Loucy (cell line): Measurements from ENCODE around the gene GYG2.
"Not testable (repeated sequence)": the region's sequence is repeated elsewhere in the genome, so short reads cannot be mapped to it uniquely, and the experiment has no call there.

Experiments
- H2AFZ ChIP-seq: fragments of 200-600 bp; sonication (generic); 2 replicates; pipeline ENCODE4 v1.6.0; 2016; ENCODE audit warnings: antibody characterized with exemption, mild to moderate bottlenecking, low read length, moderate library complexity
- H3F3A ChIP-seq: fragments of 200-600 bp; 2 replicates; pipeline ENCODE4 v1.6.0; 2016; ENCODE audit warnings: antibody characterized with exemption, low read depth, mild to moderate bottlenecking
- H3K27me3 ChIP-seq: fragments of 200-600 bp; sonication (generic); 2 replicates; pipeline ENCODE4 v1.6.1; 2014; ENCODE audit warnings: low read length, mild to moderate bottlenecking; ENCODE audit not compliant: insufficient read depth, poor library complexity, severe bottlenecking
- H3K36me3 ChIP-seq: fragments of 200-600 bp; sonication (generic); 2 replicates; pipeline ENCODE4 v1.6.1; 2016; ENCODE audit warnings: low read length; ENCODE audit not compliant: insufficient read depth
- H3K4me1 ChIP-seq: fragments of 200-600 bp; sonication (generic); 2 replicates; pipeline ENCODE4 v1.5.1; 2014; ENCODE audit warnings: low read length, mild to moderate bottlenecking; ENCODE audit not compliant: insufficient read depth, poor library complexity, severe bottlenecking
- H3K4me2 ChIP-seq: fragments of 200-600 bp; sonication (generic); 2 replicates; pipeline ENCODE4 v1.6.0; 2014; ENCODE audit warnings: antibody characterized with exemption, low read length, low read depth, mild to moderate bottlenecking; ENCODE audit not compliant: poor library complexity, severe bottlenecking
- H3K4me3 ChIP-seq: fragments of 200-600 bp; sonication (generic); 2 replicates; pipeline ENCODE4 v1.5.1; 2014; ENCODE audit warnings: low read length, mild to moderate bottlenecking, mixed read lengths; ENCODE audit not compliant: poor library complexity, severe bottlenecking
- H3K79me2 ChIP-seq: fragments of 200-600 bp; sonication (generic); 2 replicates; pipeline ENCODE4 v1.6.1; 2014; ENCODE audit warnings: low read length; ENCODE audit not compliant: insufficient read depth
- H3K9ac ChIP-seq: fragments of 200-600 bp; sonication (generic); 2 replicates; pipeline ENCODE4 v1.6.0; 2014; ENCODE audit warnings: mild to moderate bottlenecking, low read depth, low read length, moderate library complexity; ENCODE audit not compliant: poor library complexity, severe bottlenecking
- H3K9me2 ChIP-seq: fragments of 200-600 bp; sonication (generic); replicated peaks from 2 replicates; pipeline ENCODE4 v1.6.1; 2016; ENCODE audit warnings: low read depth, low read length, mixed read lengths
- H3K9me3 ChIP-seq: fragments of 200-600 bp; sonication (generic); 2 replicates; pipeline ENCODE4 v1.6.1; 2014; ENCODE audit warnings: mild to moderate bottlenecking, antibody characterized with exemption, low read length, low read depth; ENCODE audit not compliant: insufficient read depth
- H4K20me1 ChIP-seq: fragments of 200-600 bp; sonication (generic); 2 replicates; pipeline ENCODE4 v1.6.0; 2014; ENCODE audit warnings: antibody characterized with exemption, low read length, mild to moderate bottlenecking; ENCODE audit not compliant: insufficient read depth, poor library complexity, severe bottlenecking
- CTCF ChIP-seq: fragments of 200-600 bp; sonication (generic); conservative IDR thresholded peaks from 2 replicates; pipeline ENCODE4 v1.5.1; 2014; ENCODE audit warnings: mild to moderate bottlenecking, antibody characterized with exemption, low read length

Gene GYG2

DNA sequence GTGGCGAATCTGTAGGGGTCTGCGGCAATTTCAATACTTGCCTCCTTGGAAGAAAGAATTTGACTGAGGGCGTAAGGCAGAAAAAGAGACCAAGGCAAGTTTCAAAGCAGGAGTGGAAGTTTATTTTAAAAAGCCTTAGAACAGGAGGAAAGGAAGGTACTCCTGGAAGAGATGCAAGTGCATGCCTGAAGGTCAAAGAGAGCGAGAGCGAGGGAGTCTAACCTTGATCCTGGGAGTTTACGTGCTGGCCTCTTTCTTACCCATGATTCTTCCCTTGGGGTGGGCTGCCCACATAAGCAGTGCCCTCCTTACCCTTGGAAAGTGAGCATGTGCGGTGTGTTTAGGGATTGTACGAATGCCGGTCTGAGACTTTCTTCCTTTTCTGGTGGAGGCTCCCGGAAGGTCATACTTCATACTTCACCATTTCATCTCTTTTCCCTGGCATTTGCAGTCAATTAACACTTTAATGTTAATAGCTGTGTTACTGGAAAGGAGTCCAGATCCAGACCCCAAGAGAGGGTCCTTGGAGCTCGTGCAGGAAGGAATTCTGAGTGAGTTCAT is 60.4 kb downstream of the GYG2 start:
- H3K9me2 ChIP-seq = no peaks in the 10 kb centered on the region
- H3K4me3 ChIP-seq = peak overlapping the region; percentile 79
- no peaks in the 10 kb centered on the region for H4K20me1 ChIP-seq
- H3F3A ChIP-seq = no peaks in the 10 kb centered on the region
- peak overlapping the region; percentile 77 for H3K4me2 ChIP-seq
- peak overlapping the region; percentile 92 for H2AFZ ChIP-seq
- no peaks in the 10 kb centered on the region for H3K9me3 ChIP-seq
- no peaks in the 10 kb centered on the region for H3K36me3 ChIP-seq
- H3K4me1 ChIP-seq = no peaks in the 10 kb centered on the region
- peak overlapping the region; percentile 67 for H3K9ac ChIP-seq
- no peak for TF ChIP-seq CTCF
- no peaks in the 10 kb centered on the region for H3K27me3 ChIP-seq
- H3K79me2 ChIP-seq = no peaks in the 10 kb centered on the region

DNA sequence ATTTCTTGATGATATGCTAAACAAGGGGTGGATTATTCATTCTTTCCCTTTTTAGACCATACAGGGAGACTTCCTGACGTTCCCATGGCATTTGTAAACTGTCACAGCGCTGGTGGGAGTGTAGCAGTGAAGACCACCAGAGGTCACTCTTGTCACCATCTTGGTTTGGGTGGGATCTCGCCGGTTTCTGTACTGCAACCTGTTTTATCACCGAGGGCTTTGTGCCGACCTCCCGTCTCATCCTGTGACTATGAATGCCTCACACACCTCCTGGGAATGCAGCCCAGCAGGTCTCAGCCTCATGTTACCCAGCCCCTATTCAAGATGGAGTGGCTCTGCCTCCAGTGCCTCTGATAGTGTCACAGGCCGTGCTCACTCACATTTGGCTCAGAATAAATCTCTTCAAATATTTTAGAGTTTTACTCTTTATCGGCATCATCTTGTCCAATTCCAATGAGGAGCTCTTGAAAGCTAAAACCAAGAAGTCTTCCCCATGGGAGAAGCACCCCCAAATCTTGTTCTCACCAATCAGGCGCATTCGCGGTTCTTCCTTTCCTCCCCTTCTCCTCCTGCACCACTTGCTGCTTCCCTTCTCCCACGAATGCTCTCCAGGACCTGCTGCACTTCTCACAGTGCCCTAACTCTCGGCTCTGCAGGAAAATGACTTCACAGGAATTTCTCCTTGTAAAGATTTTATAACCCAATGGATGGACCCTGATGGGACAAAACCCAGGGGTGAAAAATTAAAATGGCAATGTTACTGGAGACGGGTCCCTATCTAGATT is 61.2 kb downstream of the GYG2 start:
- H3K4me1 ChIP-seq, H3K9me2 ChIP-seq, H3F3A ChIP-seq, H3K9me3 ChIP-seq, H3K27me3 ChIP-seq, H3K36me3 ChIP-seq, H3K79me2 ChIP-seq, H4K20me1 ChIP-seq: not testable (repeated sequence)
- Histone ChIP-seq H3K4me2 (peak overlapping the region; percentile 77), H2AFZ (peak overlapping the region; percentile 92), H3K9ac (peak overlapping the region; percentile 67), H3K4me3 (peak overlapping the region; percentile 79)
- peak; percentile 51 for TF ChIP-seq CTCF

DNA sequence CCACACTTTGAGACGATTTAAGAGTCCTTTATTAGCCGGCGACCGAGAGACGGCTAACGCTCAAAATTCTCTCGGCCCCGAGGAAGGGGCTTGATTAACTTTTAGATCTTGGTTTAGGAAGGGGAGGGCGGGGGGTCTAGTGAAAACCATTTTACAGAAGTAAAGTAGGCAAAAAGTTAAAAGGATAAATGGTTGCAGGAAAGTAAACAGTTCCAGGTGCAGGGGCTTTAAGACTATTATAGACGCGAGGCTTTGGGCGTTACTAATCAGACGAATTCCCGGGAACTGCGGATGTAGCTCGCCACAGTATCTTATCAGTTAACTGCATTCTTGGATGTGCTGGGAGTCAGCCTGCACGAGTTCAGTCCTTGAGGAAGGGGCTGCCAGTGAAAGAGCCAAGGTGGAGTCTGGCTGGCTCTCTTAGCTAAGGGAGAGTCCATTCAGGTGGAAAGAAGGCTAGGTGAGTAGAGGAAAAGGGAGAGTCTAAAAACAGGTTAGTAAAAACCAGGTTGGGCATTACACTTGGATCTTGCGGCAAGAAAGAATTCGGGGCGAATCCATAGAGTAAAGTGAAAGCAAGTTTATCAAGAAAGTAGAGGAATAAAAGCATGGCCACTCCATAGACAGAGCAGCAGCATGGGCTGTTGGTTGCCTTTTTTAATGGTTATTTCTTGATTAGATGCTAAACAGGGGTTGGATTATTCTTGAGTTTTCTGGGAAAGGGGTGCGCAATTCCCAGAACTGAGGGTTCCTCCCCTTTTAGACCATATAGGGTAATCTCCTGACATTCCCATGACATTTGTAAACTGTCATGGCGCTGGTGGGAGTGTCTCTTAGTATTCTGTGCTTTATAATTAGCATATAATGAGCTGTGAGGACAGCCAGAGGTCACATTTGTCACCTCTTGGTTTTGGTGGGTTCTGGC is 62.1 kb downstream of the GYG2 start:
- not testable (repeated sequence) for H3K9me2 ChIP-seq, H3K9ac ChIP-seq, H4K20me1 ChIP-seq, H3K79me2 ChIP-seq, H3K4me2 ChIP-seq, H3K9me3 ChIP-seq, H3K4me1 ChIP-seq, H3F3A ChIP-seq, H3K4me3 ChIP-seq, H3K36me3 ChIP-seq, H3K27me3 ChIP-seq
- 0 out of 2 replicates have a peak overlapping the region, but pooled peaks have one; percentile 64 for H2AFZ ChIP-seq
